Measurements from ENCODE around the gene WHRN. TPM values are rescaled to one million over a fixed set of nuclear protein-coding genes. Genes with fewer than 3 reads are reported as not detected.

The WHRN gene
- total RNA-seq, 1 donor from 2014 or later: 3.2 TPM

GRCh38 chr9:114362394-114362793 lies 142.9 kb downstream of the WHRN start:
- DNase-seq: no peak
- Mint-ChIP-seq H3K4me3 (ENCODE audit: unreplicated experiment) (no peak overlapping the region), H3K27me3 (ENCODE audit: unreplicated experiment) (peaks cover 7% of the 10 kb centered on the region), H3K36me3 (ENCODE audit: unreplicated experiment) (no peaks in the 10 kb centered on the region), H3K9me3 (ENCODE audit: unreplicated experiment) (peaks cover 5% of the 10 kb centered on the region), H3K4me1 (ENCODE audit: low read depth, unreplicated experiment) (no peaks in the 10 kb centered on the region), H3K27ac (ENCODE audit: unreplicated experiment) (no peak overlapping the region)
- TF ChIP-seq CTCF (IDR thresholded peaks at IDR 0.05; ENCODE audit: partially characterized antibody, unreplicated experiment): no peak

- Mint-ChIP-seq H3K4me1 (ENCODE audit: low read depth, unreplicated experiment) (no peaks in the 10 kb centered on the region), H3K9me3 (ENCODE audit: unreplicated experiment) (peaks cover 4% of the 10 kb centered on the region), H3K4me3 (ENCODE audit: unreplicated experiment) (no peak overlapping the region), H3K27ac (ENCODE audit: unreplicated experiment) (no peak overlapping the region), H3K27me3 (ENCODE audit: unreplicated experiment) (peaks cover 7% of the 10 kb centered on the region), H3K36me3 (ENCODE audit: unreplicated experiment) (no peaks in the 10 kb centered on the region)
- DNase-seq: no peak
- no peak for TF ChIP-seq CTCF (IDR thresholded peaks at IDR 0.05; ENCODE audit: partially characterized antibody, unreplicated experiment)
These were observed 143.7 kb downstream of the WHRN start for GRCh38 chr9:114361542-114361941.

- no peak overlapping the region for H3K27ac Mint-ChIP-seq (ENCODE audit: unreplicated experiment)
- no peak for DNase-seq
- no peaks in the 10 kb centered on the region for H3K4me1 Mint-ChIP-seq (ENCODE audit: low read depth, unreplicated experiment)
- peaks cover 7% of the 10 kb centered on the region for H3K27me3 Mint-ChIP-seq (ENCODE audit: unreplicated experiment)
- H3K36me3 Mint-ChIP-seq (ENCODE audit: unreplicated experiment): no peaks in the 10 kb centered on the region
- no peak for TF ChIP-seq CTCF (IDR thresholded peaks at IDR 0.05; ENCODE audit: partially characterized antibody, unreplicated experiment)
- peaks cover 4% of the 10 kb centered on the region for H3K9me3 Mint-ChIP-seq (ENCODE audit: unreplicated experiment)
- H3K4me3 Mint-ChIP-seq (ENCODE audit: unreplicated experiment): no peak overlapping the region
These were observed 145.5 kb downstream of the WHRN start for GRCh38 chr9:114359801-114360200.

GRCh38 chr9:114357911-114358328 lies 147.4 kb downstream of the WHRN start:
- no peak for DNase-seq
- no peak for TF ChIP-seq CTCF (IDR thresholded peaks at IDR 0.05; ENCODE audit: partially characterized antibody, unreplicated experiment)
- no peaks in the 10 kb centered on the region for H3K4me1 Mint-ChIP-seq (ENCODE audit: low read depth, unreplicated experiment)
- H3K4me3 Mint-ChIP-seq (ENCODE audit: unreplicated experiment): no peak overlapping the region
- H3K36me3 Mint-ChIP-seq (ENCODE audit: unreplicated experiment): no peaks in the 10 kb centered on the region
- peaks cover 4% of the 10 kb centered on the region for H3K9me3 Mint-ChIP-seq (ENCODE audit: unreplicated experiment)
- H3K27me3 Mint-ChIP-seq (ENCODE audit: unreplicated experiment): peaks cover 5% of the 10 kb centered on the region
- no peak overlapping the region for H3K27ac Mint-ChIP-seq (ENCODE audit: unreplicated experiment)

GRCh38 chr9:114357360-114357759 lies 147.9 kb downstream of the WHRN start:
- H3K36me3 Mint-ChIP-seq (ENCODE audit: unreplicated experiment): no peaks in the 10 kb centered on the region
- peaks cover 4% of the 10 kb centered on the region for H3K9me3 Mint-ChIP-seq (ENCODE audit: unreplicated experiment)
- no peak for TF ChIP-seq CTCF (IDR thresholded peaks at IDR 0.05; ENCODE audit: partially characterized antibody, unreplicated experiment)
- no peak overlapping the region for H3K27ac Mint-ChIP-seq (ENCODE audit: unreplicated experiment)
- H3K4me1 Mint-ChIP-seq (ENCODE audit: low read depth, unreplicated experiment): no peaks in the 10 kb centered on the region
- H3K4me3 Mint-ChIP-seq (ENCODE audit: unreplicated experiment): no peak overlapping the region
- peaks cover 5% of the 10 kb centered on the region for H3K27me3 Mint-ChIP-seq (ENCODE audit: unreplicated experiment)
- no peak for DNase-seq
